Sciatic nerve (tissue), 2 donors: Measurements from ENCODE around the gene CATSPERD. TPM values are rescaled to one million over a fixed set of nuclear protein-coding genes. Genes with fewer than 3 reads are reported as not detected.
"Not testable (repeated sequence)": the region's sequence is repeated elsewhere in the genome, so short reads cannot be mapped to it uniquely, and the experiment has no call there.

Source experiments
- ATAC-seq: fragments of 200-7000 bp; cut with Tn5 transposase; one replicate; pipeline ENCODE4 v1.9.1; 2020; ENCODE audit warnings: mild to moderate bottlenecking, moderate library complexity
- DNase-seq: peaks from one replicate; pipeline ENCODE4 v3.0.0-alpha.2; 2020; ENCODE audit warnings: low spot score
- intact Hi-C: fragments of 100-400 bp; cut with DNase I; formaldehyde crosslinking; loops from one replicate; pipeline ENCODE4 v1.14.2; 2022
- total RNA-seq: library from RNA; stranded (reverse); fragmentation: NEBNext Ultra II Directional; extraction: Animal tissue kit (Norgen Biotek cat#: 25700); gene quantifications from one replicate; pipeline ENCODE4 v1.2.1, GENCODE V29; 2021
- donor health status: DM: no; HTN: no; CAD: no.
- donor health status: DM: no; HTN: no; CAD: no.

The CATSPERD gene
- total RNA-seq, 1 donor from 2014 or later: not detected

GRCh38 chr19:5684694-5685430 is 35.6 kb upstream of the CATSPERD start:
- intact Hi-C loops: no loop called here
- no peak for ATAC-seq
- no peak for DNase-seq

GRCh38 chr19:5686326-5686646 is 34.2 kb upstream of the CATSPERD start:
- intact Hi-C loops: no loop called here
- ATAC-seq: no peak
- no peak for DNase-seq

DNA sequence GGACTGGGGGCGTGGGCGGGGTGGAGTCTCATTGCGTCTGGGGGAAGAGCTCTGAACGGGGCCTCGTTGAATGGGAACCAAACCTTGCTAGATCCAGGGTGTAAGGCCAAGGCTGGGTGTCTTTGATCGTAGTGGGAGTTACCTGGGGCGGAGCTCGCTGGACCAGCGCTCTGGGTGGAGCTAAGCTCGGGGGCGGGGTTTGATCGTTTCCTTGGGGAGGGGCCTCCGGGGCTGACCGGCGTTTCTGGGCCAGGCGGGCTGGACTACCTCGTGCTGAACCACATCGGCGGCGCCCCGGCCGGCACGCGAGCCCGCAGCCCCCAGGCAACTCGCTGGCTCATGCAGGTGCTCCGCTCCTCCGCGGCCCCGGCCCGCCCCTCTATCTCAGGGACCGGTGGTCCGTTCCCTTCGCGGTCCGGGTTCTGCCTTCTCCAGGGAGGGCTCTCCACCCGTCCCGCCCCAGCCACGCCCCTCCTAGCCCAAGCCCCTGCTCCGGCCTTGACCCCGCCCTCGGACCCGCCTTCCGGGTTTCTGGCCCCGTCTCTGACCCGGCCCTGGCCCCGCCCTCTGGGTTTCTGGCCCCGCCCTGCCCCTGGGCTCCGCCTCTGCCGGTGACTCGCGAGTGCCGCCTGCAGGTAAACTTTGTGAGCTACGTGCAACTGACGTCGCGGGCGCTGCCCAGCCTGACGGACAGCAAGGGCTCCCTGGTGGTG is 33.6 kb upstream of the CATSPERD start:
- peak; percentile 100 for DNase-seq
- ATAC-seq: peak; percentile 86
- intact Hi-C loops: no loop called here

- DNase-seq (no peak), ATAC-seq (no peak)
- intact Hi-C loops: no loop called here
These were observed 32.9 kb upstream of the CATSPERD start for GRCh38 chr19:5687360-5688198.

DNA sequence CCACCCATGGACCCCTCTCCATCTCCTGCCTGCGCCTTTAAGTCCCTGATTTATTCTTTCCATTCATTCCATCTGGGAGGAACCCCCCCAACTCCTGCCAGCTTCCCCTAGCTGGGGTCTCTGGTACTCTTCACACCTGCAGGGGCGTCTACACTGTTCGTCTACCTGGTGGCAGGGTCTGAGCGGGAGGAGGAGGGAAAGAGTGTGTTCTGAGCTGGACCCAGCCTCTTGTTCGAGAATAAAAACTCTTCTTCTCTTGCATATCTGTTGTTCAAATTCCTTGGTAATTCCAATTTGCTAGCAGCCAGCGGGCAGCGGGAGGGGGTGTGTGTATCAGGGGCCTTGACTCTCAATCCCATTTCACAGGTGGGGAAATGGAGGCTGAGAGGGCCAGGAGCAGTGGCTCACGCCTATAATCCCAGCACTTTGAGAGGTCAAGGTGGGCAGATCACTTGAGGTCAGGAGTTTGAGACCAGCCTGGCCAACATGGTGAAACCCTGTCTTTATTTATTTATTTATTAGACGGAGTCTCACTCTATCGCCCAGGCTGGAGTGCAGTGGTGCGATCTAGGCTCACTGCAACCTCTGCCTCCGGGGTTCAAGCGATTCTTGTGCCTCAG is 32.1 kb upstream of the CATSPERD start:
- ATAC-seq, DNase-seq, intact Hi-C loops: not testable (repeated sequence)

GRCh38 chr19:5690125-5690954 is 30.1 kb upstream of the CATSPERD start, which contains the start of gene RPL36:
Gene RPL36, plus strand, starts transcription at chr19:5690295. Its CDS starts 213 bp downstream, at chr19:5690508.
- ATAC-seq (peak; percentile 89), DNase-seq (peak; percentile 99)
- intact Hi-C loops: no loop called here

- intact Hi-C loops: no loop called here
- no peak for DNase-seq
- no peak for ATAC-seq
These were observed 29.2 kb upstream of the CATSPERD start for GRCh38 chr19:5690955-5691821.

GRCh38 chr19:5691822-5692722 is 28.4 kb upstream of the CATSPERD start:
- ATAC-seq (no peak), DNase-seq (no peak)
- intact Hi-C loops: no loop called here

- DNase-seq: no peak
- ATAC-seq: no peak
- intact Hi-C loops: no loop called here
These were observed 27.7 kb upstream of the CATSPERD start for GRCh38 chr19:5692723-5693194.

DNA sequence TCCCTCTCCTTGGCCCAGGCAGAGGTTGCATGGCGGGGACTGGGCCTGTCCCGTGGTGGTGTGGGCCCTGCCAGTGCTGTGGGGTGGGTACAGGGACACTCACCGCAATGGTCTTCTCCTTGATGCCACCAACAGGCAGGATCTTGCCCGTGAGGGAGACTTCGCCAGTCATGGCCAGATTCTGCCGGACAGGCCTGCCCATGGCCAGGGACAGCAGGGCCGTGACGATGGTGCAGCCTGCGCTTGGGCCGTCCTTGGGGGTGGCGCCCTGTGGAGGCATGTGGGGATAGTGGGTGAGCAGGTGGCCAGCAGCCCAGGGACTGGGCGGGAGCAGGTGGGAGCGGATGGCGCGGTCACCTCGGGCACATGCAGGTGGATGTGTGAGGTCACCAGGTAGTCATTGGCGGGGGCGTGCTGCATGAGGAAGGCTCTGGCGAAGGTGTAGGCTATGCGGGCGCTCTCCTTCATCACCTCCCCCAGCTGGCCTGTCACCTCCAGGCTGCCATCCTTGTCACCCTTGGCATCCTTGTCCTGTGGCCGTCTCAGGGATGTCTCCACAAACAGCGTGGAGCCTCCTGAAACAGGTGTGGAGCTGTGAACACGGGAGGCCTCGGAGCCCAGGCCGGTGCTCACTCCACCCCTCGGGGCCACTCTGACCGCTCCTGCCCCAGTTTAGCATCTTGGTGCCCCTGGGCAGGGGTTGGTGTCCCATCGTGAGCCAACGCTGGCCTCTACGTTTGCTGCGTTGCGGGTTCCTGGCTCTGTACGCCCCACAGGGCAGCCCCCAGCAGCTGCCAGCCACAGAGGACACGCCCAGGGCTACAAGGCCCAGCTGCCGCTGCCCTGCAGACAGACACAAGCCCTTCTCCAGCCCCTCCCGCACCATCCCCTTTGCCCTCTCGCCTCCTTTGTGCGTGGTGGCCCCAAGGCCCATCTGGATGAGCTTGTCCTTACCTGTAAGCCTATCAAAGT is 27.0 kb upstream of the CATSPERD start:
- ATAC-seq (no peak), DNase-seq (no peak)
- intact Hi-C loops: no loop called here

GRCh38 chr19:5694167-5694955 is 26.1 kb upstream of the CATSPERD start:
- ATAC-seq: no peak
- no peak for DNase-seq
- intact Hi-C loops: no loop called here

GRCh38 chr19:5694956-5695648 is 25.3 kb upstream of the CATSPERD start:
- no peak for DNase-seq
- ATAC-seq: no peak
- intact Hi-C loops: no loop called here

GRCh38 chr19:5695649-5696195 is 24.7 kb upstream of the CATSPERD start:
- intact Hi-C loops: no loop called here
- no peak for DNase-seq
- ATAC-seq: no peak
